DMS114 treated with DMSO at 0.1 percent for 48 hours (cell line): ENCODE measurements around the gene RPN1.
"Not testable (repeated sequence)": the region's sequence is repeated elsewhere in the genome, so short reads cannot be mapped to it uniquely, and the experiment has no call there.

ENCODE experiments used
- DNase-seq: peaks from one replicate; lab custom pipeline; 2025; ENCODE audit not compliant: unreplicated experiment; lab: John Stamatoyannopoulos, UW

RPN1 gene

GRCh38 chr3:128613083-128613829 lies 37.4 kb downstream of the RPN1 start:
- DNase-seq, result no peak

- no peak for DNase-seq
Measured at GRCh38 chr3:128610451-128611070, 40.1 kb downstream of the RPN1 start.

GRCh38 chr3:128609294-128609693 lies 41.3 kb downstream of the RPN1 start:
- DNase-seq, result no peak

GRCh38 chr3:128607710-128608048 lies 42.9 kb downstream of the RPN1 start:
- no peak for DNase-seq

- DNase-seq, result no peak
Measured at GRCh38 chr3:128606094-128606493, 44.5 kb downstream of the RPN1 start.

- DNase-seq, result no peak
Measured at GRCh38 chr3:128605091-128606046, 45.2 kb downstream of the RPN1 start.

GRCh38 chr3:128603811-128604775 lies 46.5 kb downstream of the RPN1 start:
- no peak for DNase-seq

GRCh38 chr3:128603313-128603712 lies 47.3 kb downstream of the RPN1 start:
- DNase-seq, result no peak

- DNase-seq, result no peak
Measured at GRCh38 chr3:128598884-128599664, 51.5 kb downstream of the RPN1 start.

GRCh38 chr3:128597900-128598299 lies 52.7 kb downstream of the RPN1 start:
- no peak for DNase-seq

- no peak for DNase-seq
Measured at GRCh38 chr3:128592864-128593263, 57.8 kb downstream of the RPN1 start.

GRCh38 chr3:128591738-128592426 lies 58.7 kb downstream of the RPN1 start:
- DNase-seq, result no peak

GRCh38 chr3:128590948-128591347 lies 59.7 kb downstream of the RPN1 start:
- DNase-seq, result no peak

- not testable (repeated sequence) for DNase-seq
Measured at GRCh38 chr3:128589985-128590384, 60.6 kb downstream of the RPN1 start.

GRCh38 chr3:128588147-128588546 lies 62.5 kb downstream of the RPN1 start:
- DNase-seq, result no peak

- no peak for DNase-seq
Measured at GRCh38 chr3:128587391-128587790, 63.2 kb downstream of the RPN1 start.

- DNase-seq, result not testable (repeated sequence)
Measured at GRCh38 chr3:128586932-128587331, 63.7 kb downstream of the RPN1 start.

- DNase-seq, result not testable (repeated sequence)
Measured at GRCh38 chr3:128586391-128586790, 64.2 kb downstream of the RPN1 start.

GRCh38 chr3:128585974-128586373 lies 64.6 kb downstream of the RPN1 start:
- no peak for DNase-seq
